Skin of body (tissue), 2 donors: ENCODE measurements around the gene COL23A1. TPM values are rescaled to one million over a fixed set of nuclear protein-coding genes. Genes with fewer than 3 reads are reported as not detected.
A peak's percentile ranks its signal among the peaks of the same experiment; 100 is the strongest.
"Not testable (repeated sequence)": the region's sequence is repeated elsewhere in the genome, so short reads cannot be mapped to it uniquely, and the experiment has no call there.

ENCODE experiments used
- DNase-seq: peaks from one replicate; lab custom pipeline; 2025; lab: John Stamatoyannopoulos, UW
- total RNA-seq: library from RNA; depleted of rRNA; stranded (reverse); fragments of >200 nt; gene quantifications from one replicate; pipeline ENCODE4 v1.2.3, GENCODE V29; 2014

The COL23A1 gene
- total RNA-seq, 1 donor from 2014 or later: 4.6 TPM

GRCh38 chr5:178589180-178590140, 733 bp downstream of the COL23A1 start:
- DNase-seq: peak; percentile 24

- DNase-seq: no peak
Measured at GRCh38 chr5:178588769-178589168, 1.4 kb downstream of the COL23A1 start.

DNA sequence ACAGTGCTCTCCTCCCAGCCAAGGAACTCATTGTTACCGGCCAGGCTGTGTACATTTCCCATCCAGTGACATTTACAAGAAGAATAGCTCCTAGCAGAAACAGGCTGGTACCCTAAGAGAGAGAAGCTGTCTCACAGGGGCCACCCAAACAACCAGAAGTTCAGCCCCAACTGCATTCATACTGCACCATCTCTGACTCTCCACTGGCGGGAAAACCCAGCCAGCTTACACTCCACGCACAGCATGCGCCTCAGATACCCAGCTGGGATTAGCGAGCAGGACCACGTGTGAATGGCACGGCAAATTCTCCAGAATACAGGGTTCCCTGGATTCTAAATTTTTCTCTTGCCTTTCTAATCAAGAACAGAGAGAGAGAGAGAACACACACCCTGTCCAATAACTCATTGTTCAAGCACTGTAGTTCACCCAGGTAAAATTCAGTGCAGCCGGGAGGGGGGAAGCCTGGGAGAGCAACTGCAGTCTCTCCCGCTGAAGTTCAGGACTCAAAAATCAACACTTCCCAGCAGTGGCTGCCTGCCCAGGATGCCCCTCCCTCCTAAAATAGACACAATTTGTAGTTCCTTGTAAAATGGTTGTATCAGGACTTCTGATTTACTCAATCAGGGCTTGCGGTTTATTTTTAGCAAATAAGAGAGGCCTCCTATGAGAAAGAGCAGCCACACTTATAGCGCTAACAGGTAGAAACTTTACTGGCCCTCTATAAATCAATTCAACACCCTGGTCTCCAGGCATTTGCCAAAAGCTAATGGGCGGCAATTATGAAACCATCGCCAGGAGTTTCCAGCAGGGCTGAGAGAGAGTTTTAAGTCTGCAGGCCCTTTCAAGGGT, 2.2 kb downstream of the COL23A1 start:
- peak; percentile 26 for DNase-seq

- DNase-seq: peak; percentile 70
Measured at GRCh38 chr5:178586396-178586795, 3.8 kb downstream of the COL23A1 start.

DNA sequence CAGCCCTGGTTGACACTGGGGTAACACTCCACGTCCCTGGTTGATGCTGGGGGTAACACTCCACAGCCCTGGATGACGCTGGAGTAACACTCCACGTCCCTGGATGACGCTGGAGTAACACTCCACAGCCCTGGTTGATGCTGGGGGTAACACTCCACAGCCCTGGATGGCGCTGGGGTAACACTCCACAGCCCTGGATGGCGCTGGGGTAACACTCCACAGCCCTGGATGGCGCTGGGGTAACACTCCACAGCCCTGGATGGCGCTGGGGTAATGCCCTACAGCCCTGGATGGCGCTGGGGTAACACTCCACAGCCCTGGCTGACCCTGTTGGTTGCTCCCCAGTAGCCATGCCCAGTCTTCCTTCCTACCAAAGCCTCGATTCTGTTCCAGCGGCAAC, 4.8 kb downstream of the COL23A1 start:
- DNase-seq: not testable (repeated sequence)

- no peak for DNase-seq
Measured at GRCh38 chr5:178583279-178583678, 6.9 kb downstream of the COL23A1 start.

- DNase-seq: no peak
Measured at GRCh38 chr5:178582291-178582690, 7.9 kb downstream of the COL23A1 start.

DNA sequence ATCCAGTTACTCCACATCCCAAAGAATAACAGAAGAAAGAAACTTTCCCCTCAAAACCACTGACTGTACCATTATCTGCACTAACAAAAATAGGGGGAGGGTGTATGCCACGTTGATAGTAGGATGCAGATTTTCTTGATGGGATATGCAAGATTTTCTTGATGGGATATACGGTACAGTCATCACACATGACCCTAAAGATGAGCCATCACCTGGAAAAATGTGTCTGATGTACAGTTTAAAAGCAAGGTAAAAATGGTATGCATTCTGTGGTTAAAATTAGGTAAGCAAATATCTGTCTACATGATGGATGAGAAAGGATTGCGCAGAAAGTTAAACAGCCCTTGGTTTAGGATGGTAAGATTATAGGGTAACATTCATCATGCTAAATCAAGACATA, 8.6 kb downstream of the COL23A1 start:
- DNase-seq: no peak

DNA sequence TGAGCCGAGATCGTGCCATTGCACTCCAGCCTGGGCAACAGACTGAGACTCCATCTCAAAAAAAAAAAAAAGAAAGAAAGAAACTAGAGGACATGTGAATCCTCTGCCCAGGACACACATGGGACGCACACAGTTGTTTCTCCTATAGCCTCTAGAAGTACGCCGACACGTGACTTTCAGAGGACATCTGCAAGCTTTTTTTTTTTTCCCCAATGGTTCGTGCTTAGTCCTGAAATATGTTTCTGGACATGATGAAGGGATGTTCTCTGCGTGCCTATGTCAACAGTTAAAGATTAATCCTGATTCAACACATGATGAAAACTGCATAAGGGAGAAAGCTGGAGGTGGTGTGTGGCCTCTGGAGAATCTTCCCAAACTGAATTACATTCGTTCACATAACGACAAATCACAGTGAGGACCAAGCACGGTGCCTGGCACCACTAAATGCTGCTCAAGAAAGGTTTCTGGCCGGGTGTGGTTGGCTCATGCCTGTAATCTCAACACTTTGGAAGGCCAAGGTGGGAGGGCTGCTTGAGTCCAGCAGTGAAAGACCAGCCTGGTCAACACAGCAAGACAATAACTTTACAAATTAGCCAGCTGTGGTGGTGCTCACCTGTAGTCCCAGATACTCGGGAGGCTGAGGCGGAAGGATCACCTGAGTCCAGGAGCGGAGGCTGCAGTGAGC, 9.8 kb downstream of the COL23A1 start:
- peak; percentile 76 for DNase-seq

DNA sequence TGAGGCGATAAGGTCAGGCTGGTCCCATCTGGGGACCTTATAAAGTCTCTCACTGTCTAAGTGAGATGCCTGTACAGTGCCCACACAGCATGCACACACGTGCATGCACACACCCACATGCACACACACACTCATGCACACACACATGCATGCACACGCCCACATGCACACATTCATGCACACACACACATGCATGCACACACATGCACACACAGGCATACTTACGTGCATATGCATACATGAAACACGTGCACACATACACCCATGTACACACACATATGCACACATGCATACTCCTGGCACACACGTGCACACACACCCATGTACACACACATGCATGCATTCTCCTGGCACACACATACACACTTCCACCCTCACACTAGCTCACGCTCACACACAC, 12.2 kb downstream of the COL23A1 start:
- no peak for DNase-seq

DNA sequence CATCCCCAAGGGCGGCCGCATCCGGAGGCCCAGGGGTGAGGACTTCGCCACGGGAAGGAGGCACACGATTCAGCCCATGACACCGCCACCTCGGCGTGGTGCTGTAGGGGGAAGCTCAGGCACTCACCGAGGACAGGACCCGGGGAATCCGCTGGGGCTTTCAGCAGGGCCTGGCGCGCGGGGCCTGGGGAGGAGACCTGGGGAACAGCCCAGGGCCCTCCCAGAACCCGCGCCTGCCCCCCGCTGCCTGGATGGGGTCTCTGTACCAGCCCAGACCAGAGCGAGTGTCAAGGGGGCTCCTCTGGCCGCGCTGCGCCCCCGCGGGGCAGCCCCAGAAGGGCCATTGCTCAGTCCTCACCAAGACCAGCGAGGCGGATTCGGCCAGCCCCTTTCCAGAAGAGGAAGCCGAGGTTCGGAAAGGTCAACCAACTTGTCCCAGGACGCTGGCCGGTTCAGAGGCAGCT, 12.8 kb downstream of the COL23A1 start:
- peak; percentile 6 for DNase-seq

DNA sequence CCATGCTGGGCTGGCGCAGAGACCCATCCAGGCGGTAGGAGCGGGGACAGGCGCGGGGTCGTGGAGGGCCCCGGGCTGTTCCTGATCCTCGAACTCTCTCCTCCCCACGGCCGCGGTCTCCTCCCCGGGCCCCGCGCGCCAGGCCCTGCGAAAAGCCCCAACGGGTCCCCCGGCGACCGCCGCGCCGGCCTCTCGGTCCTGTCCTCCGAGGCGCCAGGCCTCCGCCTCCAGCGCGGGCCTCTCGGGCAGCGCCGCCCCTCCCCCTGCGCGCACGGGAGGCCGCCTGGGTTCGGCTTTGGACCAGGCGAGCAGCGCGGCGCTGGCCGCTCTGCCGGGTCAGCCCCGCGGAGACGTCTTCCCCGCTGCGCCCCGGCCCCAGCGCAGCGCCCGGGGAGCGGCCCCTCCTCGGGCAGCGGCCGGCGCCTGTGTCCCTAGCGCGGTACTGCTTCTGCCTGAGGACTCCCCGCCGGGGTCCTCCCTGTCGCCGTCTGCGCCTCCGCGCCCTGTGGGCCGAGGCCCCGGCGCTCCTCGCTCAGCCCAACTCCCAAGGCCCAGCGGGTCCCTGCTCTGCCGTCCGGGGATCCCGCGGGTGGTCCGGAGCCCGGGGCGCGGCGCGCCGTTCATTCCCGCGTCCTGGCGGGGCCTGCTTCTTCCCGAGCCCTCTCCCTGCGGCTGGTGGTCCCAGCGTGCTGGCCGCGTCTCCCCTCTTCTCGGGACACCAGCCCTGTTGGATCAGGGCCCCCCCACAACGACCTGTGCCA, 13.4 kb downstream of the COL23A1 start:
- no peak for DNase-seq

- DNase-seq: no peak
Measured at GRCh38 chr5:178573216-178573615, 17.0 kb downstream of the COL23A1 start.

DNA sequence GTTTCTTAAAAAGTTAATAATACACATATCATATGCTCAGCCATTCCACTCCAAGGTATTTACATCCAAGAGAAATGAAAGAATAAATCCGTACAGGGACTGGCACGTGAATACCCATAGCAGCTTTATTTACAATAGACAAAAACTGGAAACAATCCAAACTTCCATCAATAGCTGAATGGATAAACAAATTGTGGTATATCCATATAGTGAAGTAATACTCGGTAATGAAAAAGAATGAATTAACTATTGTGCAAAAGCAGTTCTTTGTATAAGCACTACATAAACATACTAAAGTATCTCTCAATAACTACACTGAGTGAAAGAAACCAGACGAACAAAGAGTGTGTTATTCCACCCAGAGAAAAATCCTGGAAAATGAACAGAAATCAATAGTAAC, 17.6 kb downstream of the COL23A1 start:
- no peak for DNase-seq

GRCh38 chr5:178569485-178569884, 20.7 kb downstream of the COL23A1 start:
- DNase-seq: no peak

GRCh38 chr5:178564811-178565550, 25.2 kb downstream of the COL23A1 start:
- peak; percentile 95 for DNase-seq

- DNase-seq: peak; percentile 92
Measured at GRCh38 chr5:178564397-178564796, 25.8 kb downstream of the COL23A1 start.

DNA sequence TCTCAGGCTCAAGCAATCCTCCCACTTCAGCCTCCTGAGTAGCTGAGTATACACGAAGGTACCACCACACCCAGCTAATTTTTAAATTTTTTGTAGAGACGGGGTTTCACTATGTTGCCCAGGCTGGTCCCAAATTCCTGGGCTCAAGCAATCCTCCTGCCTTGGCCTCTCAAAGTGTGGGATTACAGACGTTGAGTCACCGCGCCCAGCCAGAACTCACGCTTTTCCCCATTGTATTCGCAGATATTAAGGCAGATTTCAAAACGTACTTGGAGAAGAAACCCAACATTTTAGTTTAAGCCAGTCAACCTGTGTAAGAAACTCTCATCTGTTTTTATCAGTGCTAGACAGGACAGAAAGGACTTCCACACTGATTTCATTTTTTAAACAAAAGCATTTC, 26.6 kb downstream of the COL23A1 start:
- DNase-seq: no peak

- DNase-seq: no peak
Measured at GRCh38 chr5:178561746-178562264, 28.4 kb downstream of the COL23A1 start.

GRCh38 chr5:178560911-178561310, 29.3 kb downstream of the COL23A1 start:
- no peak for DNase-seq
